MM.1S (cell line): Measurements from ENCODE around the gene EHBP1.

Source experiments
- EZH2 ChIP-seq: fragments of 300-600 bp; sonication (generic); optimal IDR thresholded peaks from 2 replicates; pipeline ENCODE3; 2017; ENCODE audit warnings: low read depth, mild to moderate bottlenecking, antibody characterized with exemption, low read length, mixed read lengths
- TF ChIP-seq, protein P1 (sequence below): fragments of 300-600 bp; sonication (generic); IDR thresholded peaks from 2 replicates; pipeline ENCODE4 v1.5.1; 2016; ENCODE audit warnings: antibody characterized with exemption, low read length, mixed read lengths

DNA sequence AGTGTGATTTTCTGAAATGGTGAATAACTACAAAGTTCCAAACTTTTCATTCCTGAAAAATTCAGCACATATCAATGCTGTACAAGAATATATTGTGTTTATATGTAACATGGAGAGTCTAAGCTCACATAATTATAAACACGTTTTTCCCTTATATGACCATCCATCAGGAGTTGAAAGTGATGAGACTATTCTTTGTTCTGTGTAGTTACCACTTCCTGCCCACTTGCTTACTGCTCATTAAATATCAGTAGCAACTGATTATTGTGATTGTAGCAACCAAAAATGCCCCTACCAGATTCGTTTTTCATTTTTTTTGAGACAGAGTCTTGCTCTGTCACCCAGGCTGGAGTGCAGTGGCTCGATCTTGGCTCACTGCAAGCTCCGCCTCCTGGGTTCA lies 375.9 kb downstream of the EHBP1 start:
- TF ChIP-seq, protein P1, sequence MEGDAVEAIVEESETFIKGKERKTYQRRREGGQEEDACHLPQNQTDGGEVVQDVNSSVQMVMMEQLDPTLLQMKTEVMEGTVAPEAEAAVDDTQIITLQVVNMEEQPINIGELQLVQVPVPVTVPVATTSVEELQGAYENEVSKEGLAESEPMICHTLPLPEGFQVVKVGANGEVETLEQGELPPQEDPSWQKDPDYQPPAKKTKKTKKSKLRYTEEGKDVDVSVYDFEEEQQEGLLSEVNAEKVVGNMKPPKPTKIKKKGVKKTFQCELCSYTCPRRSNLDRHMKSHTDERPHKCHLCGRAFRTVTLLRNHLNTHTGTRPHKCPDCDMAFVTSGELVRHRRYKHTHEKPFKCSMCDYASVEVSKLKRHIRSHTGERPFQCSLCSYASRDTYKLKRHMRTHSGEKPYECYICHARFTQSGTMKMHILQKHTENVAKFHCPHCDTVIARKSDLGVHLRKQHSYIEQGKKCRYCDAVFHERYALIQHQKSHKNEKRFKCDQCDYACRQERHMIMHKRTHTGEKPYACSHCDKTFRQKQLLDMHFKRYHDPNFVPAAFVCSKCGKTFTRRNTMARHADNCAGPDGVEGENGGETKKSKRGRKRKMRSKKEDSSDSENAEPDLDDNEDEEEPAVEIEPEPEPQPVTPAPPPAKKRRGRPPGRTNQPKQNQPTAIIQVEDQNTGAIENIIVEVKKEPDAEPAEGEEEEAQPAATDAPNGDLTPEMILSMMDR, result no peak
- TF ChIP-seq EZH2, result no peak
